Natural killer cell (primary cell): ENCODE measurements around the gene RGS3. TPM values are rescaled to one million over a fixed set of nuclear protein-coding genes. Genes with fewer than 3 reads are reported as not detected.

Experiments used
- ATAC-seq, 3 donors: fragments of 150-1000 bp in 2 of 3; fragments of 200-7000 bp in 1 of 3; cut with Tn5 transposase; 1 replicate in 1 of 3; 2 replicates in 2 of 3; pipeline ENCODE4 v1.10.0; 2021; ENCODE audit warnings: mild to moderate bottlenecking in 2 of 3, moderate library complexity in 2 of 3
- DNase-seq, 2 donors: peaks; one replicate each; pipeline versions ENCODE4 v3.0.0 to v3.0.0-alpha.2; 2013 to 2021; ENCODE audit warnings: mixed read lengths in 1 of 2
- H3K27ac ChIP-seq: one replicate; pipeline ENCODE4 v1.5.1; 2013; ENCODE audit warnings: mild to moderate bottlenecking, low read length
- H3K27me3 ChIP-seq: one replicate; pipeline ENCODE4 v1.6.1; 2013; ENCODE audit warnings: low read length; ENCODE audit not compliant: control insufficient read depth, insufficient read depth
- H3K36me3 ChIP-seq: one replicate; pipeline ENCODE4 v1.6.1; 2013; ENCODE audit warnings: low read length; ENCODE audit not compliant: control insufficient read depth, insufficient read depth
- H3K4me1 ChIP-seq: one replicate; pipeline ENCODE4 v1.6.1; 2013; ENCODE audit warnings: low read length; ENCODE audit not compliant: control insufficient read depth, insufficient read depth
- H3K4me3 ChIP-seq: one replicate; pipeline ENCODE4 v1.5.1; 2013; ENCODE audit warnings: low read length
- H3K9me3 ChIP-seq: one replicate; pipeline ENCODE4 v1.6.1; 2013; ENCODE audit warnings: low read length; ENCODE audit not compliant: control insufficient read depth, insufficient read depth
- H3K27ac Mint-ChIP-seq, 2 donors: one replicate each; pipeline ENCODE4 v1.8.0; 2022; ENCODE audit warnings: mild to moderate bottlenecking in 2 of 2, mixed read lengths in 2 of 2, moderate library complexity in 1 of 2
- H3K27me3 Mint-ChIP-seq, 2 donors: one replicate each; pipeline ENCODE4 v1.8.0; 2022; ENCODE audit warnings: low read depth in 2 of 2, mixed read lengths in 2 of 2
- H3K36me3 Mint-ChIP-seq: one replicate; pipeline ENCODE4 v1.8.0; 2022; ENCODE audit warnings: mixed read lengths
- H3K4me1 Mint-ChIP-seq, 2 donors: one replicate each; pipeline ENCODE4 v1.8.0; 2022; ENCODE audit warnings: mixed read lengths in 2 of 2
- H3K4me3 Mint-ChIP-seq: one replicate; pipeline ENCODE4 v1.8.0; 2022; ENCODE audit warnings: mild to moderate bottlenecking, moderate library complexity, mixed read lengths
- H3K9me3 Mint-ChIP-seq, 2 donors: one replicate each; pipeline ENCODE4 v1.8.0; 2022; ENCODE audit warnings: mixed read lengths in 2 of 2
- WGBS: methylation state at CpG from one replicate; pipeline ENCODE4 v1.1.7; 2013; ENCODE audit warnings: missing lambda C conversion rate; ENCODE audit not compliant: insufficient coverage; 5-methylcytosine and 5-hydroxymethylcytosine counted together
- intact Hi-C: fragments of 100-400 bp; cut with micrococcal nuclease; formaldehyde crosslinking; loops from one replicate; pipeline ENCODE4 v1.14.2; 2022
- total RNA-seq, 4 donors: library from RNA; stranded (reverse); fragments of 120-200 nt in 1 of 4; gene quantifications; one replicate each; pipeline versions ENCODE4 v1.2.3 to v1.2.4, GENCODE V29; 2013 to 2022
- TF ChIP-seq, protein P1 (sequence below): fragments of 200-600 bp; IDR thresholded peaks from one replicate; pipeline ENCODE4 v1.8.0; 2022; ENCODE audit warnings: antibody characterized with exemption

RGS3 gene
- total RNA-seq, 3 donors from 2014 or later (not counting 1 experiment from before 2014, with no cell fraction given): 148 to 269 (median 190) TPM

GRCh38 chr9:113625486-113625885 is 162.0 kb downstream of the RGS3 start:
- Histone ChIP-seq H3K4me1 (no peaks in the 10 kb centered on the region), H3K4me3 (no peak overlapping the region), H3K9me3 (no peaks in the 10 kb centered on the region), H3K36me3 (no peaks in the 10 kb centered on the region), H3K27me3 (no peaks in the 10 kb centered on the region), H3K27ac (no peak overlapping the region)
- TF ChIP-seq, protein P1, sequence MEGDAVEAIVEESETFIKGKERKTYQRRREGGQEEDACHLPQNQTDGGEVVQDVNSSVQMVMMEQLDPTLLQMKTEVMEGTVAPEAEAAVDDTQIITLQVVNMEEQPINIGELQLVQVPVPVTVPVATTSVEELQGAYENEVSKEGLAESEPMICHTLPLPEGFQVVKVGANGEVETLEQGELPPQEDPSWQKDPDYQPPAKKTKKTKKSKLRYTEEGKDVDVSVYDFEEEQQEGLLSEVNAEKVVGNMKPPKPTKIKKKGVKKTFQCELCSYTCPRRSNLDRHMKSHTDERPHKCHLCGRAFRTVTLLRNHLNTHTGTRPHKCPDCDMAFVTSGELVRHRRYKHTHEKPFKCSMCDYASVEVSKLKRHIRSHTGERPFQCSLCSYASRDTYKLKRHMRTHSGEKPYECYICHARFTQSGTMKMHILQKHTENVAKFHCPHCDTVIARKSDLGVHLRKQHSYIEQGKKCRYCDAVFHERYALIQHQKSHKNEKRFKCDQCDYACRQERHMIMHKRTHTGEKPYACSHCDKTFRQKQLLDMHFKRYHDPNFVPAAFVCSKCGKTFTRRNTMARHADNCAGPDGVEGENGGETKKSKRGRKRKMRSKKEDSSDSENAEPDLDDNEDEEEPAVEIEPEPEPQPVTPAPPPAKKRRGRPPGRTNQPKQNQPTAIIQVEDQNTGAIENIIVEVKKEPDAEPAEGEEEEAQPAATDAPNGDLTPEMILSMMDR: no peak
- intact Hi-C loops: no loop called here
- H3K4me1 Mint-ChIP-seq: no peaks in the 10 kb centered on the region
- no peak for ATAC-seq
- H3K4me3 Mint-ChIP-seq: no peak overlapping the region
- WGBS: 92% methylated on average over 8 of the region's 8 CpGs
- H3K36me3 Mint-ChIP-seq: no peaks in the 10 kb centered on the region
- H3K27ac Mint-ChIP-seq: no peak overlapping the region
- peaks cover 0 to 9% of the 10 kb centered on the region in 2 donors for H3K27me3 Mint-ChIP-seq
- H3K9me3 Mint-ChIP-seq: no peaks in the 10 kb centered on the region
- no peak for DNase-seq

DNA sequence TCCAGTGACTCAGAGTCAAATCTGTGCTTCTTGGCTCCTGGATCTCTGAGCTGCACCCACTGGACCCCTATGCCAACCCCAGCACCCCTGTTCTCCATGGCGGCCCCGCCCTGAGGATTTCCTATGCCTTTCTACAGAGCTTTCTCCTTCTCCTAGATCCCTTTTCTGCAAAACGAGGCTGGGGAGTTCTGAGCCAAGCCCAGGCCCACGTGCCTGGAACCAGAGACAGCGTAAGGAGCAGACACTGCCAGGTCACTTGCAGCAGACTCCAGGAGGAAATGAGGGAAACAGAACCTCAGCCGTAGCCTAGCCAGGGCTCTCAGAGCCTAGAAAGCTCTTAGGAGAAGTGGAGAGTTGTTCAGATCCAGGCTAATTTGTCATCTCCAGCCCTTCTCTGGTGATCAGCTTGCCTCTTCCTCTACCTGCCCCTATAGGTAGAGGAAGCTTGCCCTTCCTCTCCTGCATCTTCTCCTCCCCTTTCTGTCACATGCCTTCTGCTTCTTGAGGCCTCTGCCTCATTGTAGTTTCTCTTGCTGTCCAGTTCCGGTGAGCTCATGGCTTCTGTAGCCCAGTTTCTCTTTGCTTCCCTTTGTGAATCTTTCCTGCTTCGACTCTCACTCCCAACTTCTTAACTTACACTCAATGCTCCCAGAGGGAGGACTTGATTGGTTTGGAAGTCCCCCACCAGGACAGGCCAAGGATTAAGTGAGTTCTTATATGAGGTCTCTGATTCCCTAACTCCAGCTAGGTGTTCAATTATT is 163.4 kb downstream of the RGS3 start:
- no peak overlapping the region for H3K4me3 ChIP-seq
- intact Hi-C loops: no loop called here
- no peaks in the 10 kb centered on the region for H3K36me3 ChIP-seq
- no peaks in the 10 kb centered on the region for H3K27me3 ChIP-seq
- H3K27ac ChIP-seq: no peak overlapping the region
- WGBS: 86% methylated on average over 7 of the region's 8 CpGs
- DNase-seq (no peak), ATAC-seq (no peak)
- no peaks in the 10 kb centered on the region for H3K4me1 ChIP-seq
- TF ChIP-seq, protein P1: no peak
- Mint-ChIP-seq H3K4me1 (no peaks in the 10 kb centered on the region), H3K27ac (no peak overlapping the region), H3K36me3 (no peaks in the 10 kb centered on the region), H3K27me3 (peaks cover 4 to 6% of the 10 kb centered on the region in 2 donors), H3K4me3 (no peak overlapping the region), H3K9me3 (no peaks in the 10 kb centered on the region)
- no peaks in the 10 kb centered on the region for H3K9me3 ChIP-seq

DNA sequence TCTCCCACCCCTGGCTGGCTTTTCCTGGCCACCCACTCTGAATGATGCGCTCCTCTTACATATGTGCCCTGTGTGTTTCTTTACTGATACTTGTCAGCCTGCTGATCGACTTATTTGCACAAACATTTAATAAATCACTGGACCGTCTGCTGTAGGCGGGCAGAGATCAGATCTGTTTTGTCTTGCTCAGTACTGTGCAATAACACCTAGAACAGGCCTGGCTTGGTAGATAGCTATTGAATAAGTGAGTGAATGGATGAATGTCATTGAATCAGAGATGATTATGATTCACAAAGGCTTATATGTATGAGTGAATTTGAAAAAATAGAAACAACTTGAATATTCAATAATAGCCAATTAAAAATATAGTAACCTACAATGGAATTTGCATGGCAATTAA is 165.1 kb downstream of the RGS3 start:
- 97% methylated on average over 4 of the region's 4 CpGs for WGBS
- TF ChIP-seq, protein P1: no peak
- intact Hi-C loops: no loop called here
- Histone ChIP-seq H3K4me1 (no peaks in the 10 kb centered on the region), H3K27ac (no peak overlapping the region), H3K9me3 (no peaks in the 10 kb centered on the region), H3K4me3 (no peak overlapping the region), H3K27me3 (no peaks in the 10 kb centered on the region), H3K36me3 (no peaks in the 10 kb centered on the region)
- H3K27ac Mint-ChIP-seq: no peak overlapping the region
- H3K4me1 Mint-ChIP-seq: no peaks in the 10 kb centered on the region
- no peak overlapping the region for H3K4me3 Mint-ChIP-seq
- H3K9me3 Mint-ChIP-seq: no peaks in the 10 kb centered on the region
- no peak for ATAC-seq
- peaks cover 9 to 10% of the 10 kb centered on the region in 2 donors for H3K27me3 Mint-ChIP-seq
- H3K36me3 Mint-ChIP-seq: no peaks in the 10 kb centered on the region
- DNase-seq: no peak
